Measurements from ENCODE around the gene HDAC10. TPM values are rescaled to one million over a fixed set of nuclear protein-coding genes. Genes with fewer than 3 reads are reported as not detected.

The HDAC10 gene
- total RNA-seq, 1 experiment from 2014 or later = 52.9 TPM

- Mint-ChIP-seq H3K9me3 (ENCODE audit: low read depth, unreplicated experiment) (no peaks in the 10 kb centered on the region), H3K27me3 (ENCODE audit: unreplicated experiment) (no peaks in the 10 kb centered on the region), H3K4me3 (ENCODE audit: low read depth, unreplicated experiment) (no peak overlapping the region), H3K27ac (ENCODE audit: unreplicated experiment) (no peak overlapping the region), H3K4me1 (ENCODE audit: low read depth, unreplicated experiment) (peaks cover 8% of the 10 kb centered on the region), H3K36me3 (ENCODE audit: insufficient read depth, unreplicated experiment) (peaks cover 75% of the 10 kb centered on the region)
- no TSS peak for BruUV-seq (replicated peaks)
- CTCF ChIA-PET = no interaction called here
- intact Hi-C loops (cut with micrococcal nuclease; ENCODE audit: unreplicated experiment) = no loop called here
- no peak for DNase-seq
- TF ChIP-seq, protein P1, sequence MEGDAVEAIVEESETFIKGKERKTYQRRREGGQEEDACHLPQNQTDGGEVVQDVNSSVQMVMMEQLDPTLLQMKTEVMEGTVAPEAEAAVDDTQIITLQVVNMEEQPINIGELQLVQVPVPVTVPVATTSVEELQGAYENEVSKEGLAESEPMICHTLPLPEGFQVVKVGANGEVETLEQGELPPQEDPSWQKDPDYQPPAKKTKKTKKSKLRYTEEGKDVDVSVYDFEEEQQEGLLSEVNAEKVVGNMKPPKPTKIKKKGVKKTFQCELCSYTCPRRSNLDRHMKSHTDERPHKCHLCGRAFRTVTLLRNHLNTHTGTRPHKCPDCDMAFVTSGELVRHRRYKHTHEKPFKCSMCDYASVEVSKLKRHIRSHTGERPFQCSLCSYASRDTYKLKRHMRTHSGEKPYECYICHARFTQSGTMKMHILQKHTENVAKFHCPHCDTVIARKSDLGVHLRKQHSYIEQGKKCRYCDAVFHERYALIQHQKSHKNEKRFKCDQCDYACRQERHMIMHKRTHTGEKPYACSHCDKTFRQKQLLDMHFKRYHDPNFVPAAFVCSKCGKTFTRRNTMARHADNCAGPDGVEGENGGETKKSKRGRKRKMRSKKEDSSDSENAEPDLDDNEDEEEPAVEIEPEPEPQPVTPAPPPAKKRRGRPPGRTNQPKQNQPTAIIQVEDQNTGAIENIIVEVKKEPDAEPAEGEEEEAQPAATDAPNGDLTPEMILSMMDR (IDR thresholded peaks at IDR 0.05; ENCODE audit: unreplicated experiment) = no peak
These were observed 37.8 kb downstream of the HDAC10 start for GRCh38 chr22:50213263-50213662.

GRCh38 chr22:50211147-50211546, 39.9 kb downstream of the HDAC10 start:
- Mint-ChIP-seq H3K4me1 (ENCODE audit: low read depth, unreplicated experiment) (peaks cover 8% of the 10 kb centered on the region), H3K27ac (ENCODE audit: unreplicated experiment) (no peak overlapping the region), H3K9me3 (ENCODE audit: low read depth, unreplicated experiment) (no peaks in the 10 kb centered on the region), H3K4me3 (ENCODE audit: low read depth, unreplicated experiment) (no peak overlapping the region), H3K27me3 (ENCODE audit: unreplicated experiment) (no peaks in the 10 kb centered on the region), H3K36me3 (ENCODE audit: insufficient read depth, unreplicated experiment) (peaks cover 76% of the 10 kb centered on the region)
- TF ChIP-seq, protein P1 (IDR thresholded peaks at IDR 0.05; ENCODE audit: unreplicated experiment) = no peak
- no peak for DNase-seq
- BruUV-seq (replicated peaks) = no TSS peak
- CTCF ChIA-PET = interaction anchor here (1.0 kb wide), 1 partner anchor 62 kb away, joined by 3 read pairs; no protein-coding TSS in a partner anchor
- intact Hi-C loops (cut with micrococcal nuclease; ENCODE audit: unreplicated experiment) = no loop called here

DNA sequence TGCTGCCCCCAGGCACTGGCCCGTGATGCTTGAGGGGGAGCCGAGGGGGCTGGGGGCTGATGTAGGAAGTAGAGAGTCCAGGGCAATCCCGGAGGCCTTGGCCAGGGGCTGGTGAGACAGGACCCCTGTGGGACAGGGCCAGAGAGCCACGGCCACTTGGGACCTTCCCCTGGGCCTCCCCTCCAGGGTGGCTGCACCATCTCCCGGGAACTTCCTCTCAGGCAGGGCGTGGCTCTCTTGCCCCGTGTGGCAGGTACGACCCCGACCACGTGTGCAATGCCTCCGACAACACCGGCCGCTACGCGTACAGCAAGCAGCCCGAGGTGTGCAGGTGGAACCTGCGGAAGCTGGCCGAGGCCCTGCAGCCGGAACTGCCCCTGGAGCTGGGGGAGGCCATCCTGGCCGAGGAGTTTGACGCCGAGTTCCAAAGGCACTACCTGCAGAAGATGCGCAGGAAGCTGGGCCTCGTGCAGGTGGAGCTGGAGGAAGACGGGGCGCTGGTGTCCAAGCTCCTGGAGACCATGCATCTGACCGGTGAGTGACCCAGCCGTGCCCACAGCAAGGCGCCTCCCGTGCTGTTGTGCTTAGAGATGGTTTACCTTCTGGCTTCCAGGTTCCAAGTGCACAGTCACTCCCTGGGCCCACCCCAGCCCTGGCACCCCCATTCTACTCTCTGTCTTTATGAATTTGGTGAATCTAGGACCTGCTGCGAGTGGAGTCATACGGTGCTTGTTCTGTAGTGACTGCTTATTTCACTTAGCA, 40.5 kb downstream of the HDAC10 start:
- peaks cover 75% of the 10 kb centered on the region for H3K36me3 Mint-ChIP-seq (ENCODE audit: insufficient read depth, unreplicated experiment)
- no peaks in the 10 kb centered on the region for H3K27me3 Mint-ChIP-seq (ENCODE audit: unreplicated experiment)
- intact Hi-C loops (cut with micrococcal nuclease; ENCODE audit: unreplicated experiment) = no loop called here

GRCh38 chr22:50209893-50210292, 41.2 kb downstream of the HDAC10 start:
- peak overlapping the region; percentile 50 for H3K27ac Mint-ChIP-seq (ENCODE audit: unreplicated experiment)
- intact Hi-C loops (cut with micrococcal nuclease; ENCODE audit: unreplicated experiment) = loop anchor here (1.0 kb wide), 1 partner anchor 61 kb away; no protein-coding TSS in a partner anchor

More for the DNA sequence above, 40.5 kb downstream of the HDAC10 start:
- Mint-ChIP-seq H3K9me3 (ENCODE audit: low read depth, unreplicated experiment) (no peaks in the 10 kb centered on the region), H3K4me3 (ENCODE audit: low read depth, unreplicated experiment) (no peak overlapping the region), H3K27ac (ENCODE audit: unreplicated experiment) (no peak overlapping the region), H3K4me1 (ENCODE audit: low read depth, unreplicated experiment) (peaks cover 8% of the 10 kb centered on the region)
- CTCF ChIA-PET = interaction anchor here (1.0 kb wide), 1 partner anchor 61 kb away, joined by 3 read pairs; no protein-coding TSS in a partner anchor
- TF ChIP-seq, protein P1 (IDR thresholded peaks at IDR 0.05; ENCODE audit: unreplicated experiment) = no peak
- BruUV-seq (replicated peaks) = no TSS peak
- DNase-seq = no peak

More at GRCh38 chr22:50209893-50210292, 41.2 kb downstream of the HDAC10 start:
- TF ChIP-seq, protein P1 (IDR thresholded peaks at IDR 0.05; ENCODE audit: unreplicated experiment) = peak; percentile 68
- BruUV-seq (replicated peaks) = no TSS peak
- peak; percentile 69 for DNase-seq
- H3K27me3 Mint-ChIP-seq (ENCODE audit: unreplicated experiment) = no peaks in the 10 kb centered on the region
- no peak overlapping the region for H3K4me3 Mint-ChIP-seq (ENCODE audit: low read depth, unreplicated experiment)
- peaks cover 75% of the 10 kb centered on the region for H3K36me3 Mint-ChIP-seq (ENCODE audit: insufficient read depth, unreplicated experiment)
- CTCF ChIA-PET = no interaction called here
- peaks cover 7% of the 10 kb centered on the region for H3K4me1 Mint-ChIP-seq (ENCODE audit: low read depth, unreplicated experiment)
- H3K9me3 Mint-ChIP-seq (ENCODE audit: low read depth, unreplicated experiment) = no peaks in the 10 kb centered on the region
